Adrenal gland (tissue), 5 donors: ENCODE data around the gene UBALD2.

ENCODE experiments used
- CTCF ChIP-seq, 6 experiments: fragments of 450-650 bp in 4 of 6; fragments of 200-600 bp in 2 of 6; sonication (generic) in 1 of 6; IDR thresholded peaks; 1 replicate in 5 of 6; 2 replicates in 1 of 6; pipeline versions ENCODE4 v1.5.1 to v1.8.0; 2016 to 2021; ENCODE audit warnings: antibody characterized with exemption in 6 of 6, mild to moderate bottlenecking in 2 of 6, moderate library complexity in 1 of 6
- POLR2A ChIP-seq, 2 donors: fragments of 450-650 bp; IDR thresholded peaks; one replicate each; pipeline ENCODE4 v1.6.1; 2017; ENCODE audit warnings: antibody characterized with exemption in 2 of 2, mild to moderate bottlenecking in 2 of 2, moderate library complexity in 1 of 2
- donor health status: DM: no; HTN: no; CAD: no.

- TF ChIP-seq CTCF (IDR thresholded peaks at IDR 0.05) (no peak), POLR2A (IDR thresholded peaks at IDR 0.05) (no peak)
Observed at GRCh38 chr17:76312735-76313134, 47.6 kb downstream of the UBALD2 start.
